Osteocyte (in vitro differentiated cells): ENCODE results near the gene GLP2R. TPM values are rescaled to one million over a fixed set of nuclear protein-coding genes. Genes with fewer than 3 reads are reported as not detected.

Experiments
- DNase-seq: peaks from one replicate; pipeline ENCODE4 v3.0.0; 2021; ENCODE audit warnings: mixed read lengths; ENCODE audit not compliant: unreplicated experiment; ENCODE audit errors: extremely low spot score
- H3K27ac Mint-ChIP-seq: one replicate; pipeline ENCODE4 v1.8.0; 2021; ENCODE audit warnings: mild to moderate bottlenecking, mixed read lengths; ENCODE audit not compliant: unreplicated experiment
- H3K27me3 Mint-ChIP-seq: one replicate; pipeline ENCODE4 v1.8.0; 2021; ENCODE audit warnings: mixed read lengths; ENCODE audit not compliant: unreplicated experiment
- H3K36me3 Mint-ChIP-seq: one replicate; pipeline ENCODE4 v1.8.0; 2021; ENCODE audit warnings: mixed read lengths; ENCODE audit not compliant: unreplicated experiment
- H3K4me1 Mint-ChIP-seq: one replicate; pipeline ENCODE4 v1.8.0; 2021; ENCODE audit warnings: mixed read lengths; ENCODE audit not compliant: unreplicated experiment
- H3K4me3 Mint-ChIP-seq: one replicate; pipeline ENCODE4 v1.8.0; 2021; ENCODE audit warnings: mild to moderate bottlenecking, moderate library complexity, mixed read lengths; ENCODE audit not compliant: unreplicated experiment
- H3K9me3 Mint-ChIP-seq: one replicate; pipeline ENCODE4 v1.8.0; 2021; ENCODE audit warnings: mixed read lengths; ENCODE audit not compliant: unreplicated experiment
- CTCF ChIP-seq: fragments of 200-600 bp; sonication (generic); IDR thresholded peaks from 2 replicates; pipeline ENCODE4 v1.5.0; 2021; ENCODE audit warnings: antibody characterized with exemption, mild to moderate bottlenecking, moderate library complexity
- total RNA-seq: library from RNA; stranded (reverse); gene quantifications from 2 replicates; pipeline ENCODE4 v1.2.1, GENCODE V29; 2021

The GLP2R gene
- total RNA-seq, 1 donor from 2014 or later: 3.2 TPM

GRCh38 chr17:9788601-9789000 is 37.1 kb upstream of the GLP2R start:
- Mint-ChIP-seq H3K4me1 (peaks cover 9% of the 10 kb centered on the region), H3K27me3 (no peaks in the 10 kb centered on the region), H3K9me3 (no peaks in the 10 kb centered on the region), H3K36me3 (no peaks in the 10 kb centered on the region), H3K27ac (no peak overlapping the region), H3K4me3 (no peak overlapping the region)
- DNase-seq: no peak
- no peak for TF ChIP-seq CTCF

- Mint-ChIP-seq H3K27me3 (no peaks in the 10 kb centered on the region), H3K27ac (no peak overlapping the region), H3K4me1 (peaks cover 9% of the 10 kb centered on the region), H3K36me3 (no peaks in the 10 kb centered on the region), H3K4me3 (no peak overlapping the region), H3K9me3 (no peaks in the 10 kb centered on the region)
- DNase-seq: no peak
- TF ChIP-seq CTCF: no peak
Measured at GRCh38 chr17:9790316-9790715, 35.4 kb upstream of the GLP2R start.

GRCh38 chr17:9790889-9791876 is 34.5 kb upstream of the GLP2R start, which contains the start of gene DHRS7C:
Gene DHRS7C, minus strand, starts transcription at chr17:9791592. Its CDS starts 308 bp downstream, at chr17:9791284.
- H3K27me3 Mint-ChIP-seq: no peaks in the 10 kb centered on the region
- H3K36me3 Mint-ChIP-seq: no peaks in the 10 kb centered on the region
- H3K4me1 Mint-ChIP-seq: peaks cover 9% of the 10 kb centered on the region
- H3K27ac Mint-ChIP-seq: no peak within 1 kb of the TSS
- TF ChIP-seq CTCF: no peak
- DNase-seq: no peak
- no peaks in the 10 kb centered on the region for H3K9me3 Mint-ChIP-seq
- H3K4me3 Mint-ChIP-seq: no peak within 1 kb of the TSS

- no peak for DNase-seq
- no peaks in the 10 kb centered on the region for H3K9me3 Mint-ChIP-seq
- no peak overlapping the region for H3K4me3 Mint-ChIP-seq
Measured at GRCh38 chr17:9792181-9792840, 33.4 kb upstream of the GLP2R start.

More at GRCh38 chr17:9792181-9792840, 33.4 kb upstream of the GLP2R start:
- Mint-ChIP-seq H3K36me3 (no peaks in the 10 kb centered on the region), H3K27me3 (no peaks in the 10 kb centered on the region), H3K4me1 (peaks cover 9% of the 10 kb centered on the region), H3K27ac (no peak overlapping the region)
- TF ChIP-seq CTCF: no peak
